Nephron progenitor cell (in vitro differentiated cells): ENCODE data around the gene PPP4R2.

Experiments used
- DNase-seq: peaks from one replicate; pipeline ENCODE4 v3.0.0; 2021
- H3K27ac Mint-ChIP-seq: 2 replicates; pipeline ENCODE4 v1.8.0; 2021; ENCODE audit warnings: mild to moderate bottlenecking, moderate library complexity, mixed read lengths
- H3K27me3 Mint-ChIP-seq: 2 replicates; pipeline ENCODE4 v1.8.0; 2021; ENCODE audit warnings: mild to moderate bottlenecking, low read depth, mixed read lengths; ENCODE audit not compliant: poor library complexity
- H3K36me3 Mint-ChIP-seq: 2 replicates; pipeline ENCODE4 v1.8.0; 2021; ENCODE audit warnings: low read depth, mixed read lengths
- H3K4me1 Mint-ChIP-seq: 2 replicates; pipeline ENCODE4 v1.8.0; 2021; ENCODE audit warnings: mixed read lengths
- H3K4me3 Mint-ChIP-seq: 2 replicates; pipeline ENCODE4 v1.8.0; 2021; ENCODE audit warnings: mild to moderate bottlenecking, moderate library complexity, mixed read lengths
- H3K9me3 Mint-ChIP-seq: 2 replicates; pipeline ENCODE4 v1.8.0; 2021; ENCODE audit warnings: mild to moderate bottlenecking, moderate library complexity, mixed read lengths
- CTCF ChIP-seq: fragments of 200-600 bp; sonication (generic); IDR thresholded peaks from 2 replicates; pipeline ENCODE4 v1.5.0; 2021; ENCODE audit warnings: antibody characterized with exemption

PPP4R2 gene

GRCh38 chr3:73018790-73019441 lies 22.3 kb downstream of the PPP4R2 start:
- Mint-ChIP-seq H3K36me3 (peaks cover 59% of the 10 kb centered on the region), H3K4me3 (no peak overlapping the region), H3K27ac (no peak overlapping the region), H3K4me1 (peaks cover 19% of the 10 kb centered on the region), H3K9me3 (no peaks in the 10 kb centered on the region), H3K27me3 (no peaks in the 10 kb centered on the region)
- DNase-seq: no peak
- TF ChIP-seq CTCF: no peak

- no peak for DNase-seq
- no peak for TF ChIP-seq CTCF
- Mint-ChIP-seq H3K4me1 (peaks cover 19% of the 10 kb centered on the region), H3K36me3 (peaks cover 67% of the 10 kb centered on the region), H3K4me3 (no peak overlapping the region), H3K27me3 (no peaks in the 10 kb centered on the region), H3K27ac (no peak overlapping the region), H3K9me3 (no peaks in the 10 kb centered on the region)
Measured at GRCh38 chr3:73021301-73021835, 24.8 kb downstream of the PPP4R2 start.

GRCh38 chr3:73024836-73025235 lies 28.2 kb downstream of the PPP4R2 start:
- Mint-ChIP-seq H3K4me3 (no peak overlapping the region), H3K36me3 (peaks cover 83% of the 10 kb centered on the region), H3K27me3 (peaks cover 2% of the 10 kb centered on the region), H3K9me3 (peaks cover 27% of the 10 kb centered on the region), H3K4me1 (peaks cover 15% of the 10 kb centered on the region), H3K27ac (no peak overlapping the region)
- TF ChIP-seq CTCF: no peak
- no peak for DNase-seq

- no peak for TF ChIP-seq CTCF
- Mint-ChIP-seq H3K27me3 (peaks cover 3% of the 10 kb centered on the region), H3K27ac (peak overlapping the region; percentile 0), H3K9me3 (peaks cover 34% of the 10 kb centered on the region), H3K36me3 (peaks cover 88% of the 10 kb centered on the region), H3K4me3 (no peak overlapping the region), H3K4me1 (peaks cover 9% of the 10 kb centered on the region)
- DNase-seq: no peak
Measured at GRCh38 chr3:73026111-73026759, 29.6 kb downstream of the PPP4R2 start.

GRCh38 chr3:73026760-73027113 lies 30.1 kb downstream of the PPP4R2 start:
- Mint-ChIP-seq H3K27ac (no peak overlapping the region), H3K27me3 (peaks cover 3% of the 10 kb centered on the region), H3K4me1 (peaks cover 7% of the 10 kb centered on the region), H3K9me3 (peaks cover 34% of the 10 kb centered on the region), H3K36me3 (peaks cover 88% of the 10 kb centered on the region), H3K4me3 (no peak overlapping the region)
- no peak for TF ChIP-seq CTCF
- no peak for DNase-seq

- Mint-ChIP-seq H3K9me3 (peaks cover 34% of the 10 kb centered on the region), H3K4me1 (no peaks in the 10 kb centered on the region), H3K27ac (no peak overlapping the region), H3K36me3 (peaks cover 87% of the 10 kb centered on the region), H3K27me3 (peaks cover 3% of the 10 kb centered on the region), H3K4me3 (no peak overlapping the region)
- no peak for DNase-seq
- TF ChIP-seq CTCF: no peak
Measured at GRCh38 chr3:73028803-73029202, 32.2 kb downstream of the PPP4R2 start.
